KMS-11 (cell line): ENCODE data around the gene DDIT4L.
A peak's percentile ranks its signal among the peaks of the same experiment; 100 is the strongest.

Experiments used
- H2AFZ ChIP-seq: fragments of 200-600 bp; sonication (generic); 2 replicates; pipeline ENCODE4 v1.6.1; 2016; ENCODE audit warnings: antibody characterized with exemption, mixed run types, low read depth
- H3K27ac ChIP-seq: fragments of 200-600 bp; sonication (generic); 2 replicates; pipeline ENCODE4 v1.6.1; 2016; ENCODE audit warnings: mild to moderate bottlenecking, mixed run types
- H3K27me3 ChIP-seq: fragments of 200-600 bp; sonication (generic); 2 replicates; pipeline ENCODE4 v1.6.1; 2017; ENCODE audit warnings: mild to moderate bottlenecking, low read depth, mixed run types, moderate library complexity; ENCODE audit not compliant: insufficient read depth
- H3K36me3 ChIP-seq: fragments of 200-600 bp; sonication (generic); 2 replicates; pipeline ENCODE4 v1.6.1; 2017; ENCODE audit warnings: mild to moderate bottlenecking, mixed run types; ENCODE audit not compliant: insufficient read depth
- H3K4me1 ChIP-seq: fragments of 200-600 bp; sonication (generic); 2 replicates; pipeline ENCODE4 v1.6.1; 2016; ENCODE audit warnings: mild to moderate bottlenecking, low read depth, mixed run types; ENCODE audit not compliant: poor library complexity, severe bottlenecking
- H3K4me2 ChIP-seq: fragments of 200-600 bp; sonication (generic); 2 replicates; pipeline ENCODE4 v1.7.0; 2016; ENCODE audit warnings: mild to moderate bottlenecking, mixed run types
- H3K4me3 ChIP-seq: fragments of 200-600 bp; sonication (generic); IDR thresholded peaks from 2 replicates; pipeline ENCODE4 v1.6.1; 2017; ENCODE audit warnings: low read depth, low read length, mixed read lengths; ENCODE audit not compliant: insufficient read depth
- H3K79me2 ChIP-seq: fragments of 200-600 bp; sonication (generic); 2 replicates; pipeline ENCODE4 v1.6.1; 2016; ENCODE audit warnings: low read depth, mixed run types; ENCODE audit not compliant: insufficient read depth
- H3K9ac ChIP-seq: fragments of 200-600 bp; sonication (generic); 2 replicates; pipeline ENCODE4 v1.6.1; 2016; ENCODE audit warnings: mild to moderate bottlenecking, mixed run types
- H4K20me1 ChIP-seq: fragments of 200-600 bp; sonication (generic); 2 replicates; pipeline ENCODE4 v1.6.1; 2016; ENCODE audit warnings: mild to moderate bottlenecking, mixed run types; ENCODE audit not compliant: insufficient read depth
- TF ChIP-seq, protein P1 (sequence below): fragments of 200-600 bp; sonication (generic); conservative IDR thresholded peaks from 2 replicates; pipeline ENCODE4 v1.6.1; 2017; ENCODE audit warnings: low read depth, mild to moderate bottlenecking, antibody characterized with exemption, low read length, moderate library complexity, mixed read lengths

The DDIT4L gene

DNA sequence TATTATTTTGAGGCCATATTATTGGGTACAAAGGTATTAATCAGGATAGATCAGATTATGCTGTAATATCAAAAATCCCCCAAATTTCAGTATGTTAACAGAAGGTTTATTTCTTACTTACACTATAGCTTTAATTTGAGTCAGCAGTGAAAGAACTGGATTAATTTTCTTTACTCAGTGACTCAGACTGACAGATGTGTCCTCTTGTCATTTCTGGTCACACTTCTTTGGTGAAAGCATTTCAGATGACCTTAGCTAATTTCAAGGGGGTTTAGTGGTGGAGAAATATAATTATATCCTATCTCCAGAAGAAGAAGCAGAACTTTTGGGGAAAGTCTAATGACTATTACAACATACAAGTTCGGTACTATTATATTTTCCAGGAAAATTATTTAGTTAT is 12.4 kb downstream of the DDIT4L start:
- TF ChIP-seq, protein P1, sequence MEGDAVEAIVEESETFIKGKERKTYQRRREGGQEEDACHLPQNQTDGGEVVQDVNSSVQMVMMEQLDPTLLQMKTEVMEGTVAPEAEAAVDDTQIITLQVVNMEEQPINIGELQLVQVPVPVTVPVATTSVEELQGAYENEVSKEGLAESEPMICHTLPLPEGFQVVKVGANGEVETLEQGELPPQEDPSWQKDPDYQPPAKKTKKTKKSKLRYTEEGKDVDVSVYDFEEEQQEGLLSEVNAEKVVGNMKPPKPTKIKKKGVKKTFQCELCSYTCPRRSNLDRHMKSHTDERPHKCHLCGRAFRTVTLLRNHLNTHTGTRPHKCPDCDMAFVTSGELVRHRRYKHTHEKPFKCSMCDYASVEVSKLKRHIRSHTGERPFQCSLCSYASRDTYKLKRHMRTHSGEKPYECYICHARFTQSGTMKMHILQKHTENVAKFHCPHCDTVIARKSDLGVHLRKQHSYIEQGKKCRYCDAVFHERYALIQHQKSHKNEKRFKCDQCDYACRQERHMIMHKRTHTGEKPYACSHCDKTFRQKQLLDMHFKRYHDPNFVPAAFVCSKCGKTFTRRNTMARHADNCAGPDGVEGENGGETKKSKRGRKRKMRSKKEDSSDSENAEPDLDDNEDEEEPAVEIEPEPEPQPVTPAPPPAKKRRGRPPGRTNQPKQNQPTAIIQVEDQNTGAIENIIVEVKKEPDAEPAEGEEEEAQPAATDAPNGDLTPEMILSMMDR, result no peak
- no peak overlapping the region; the same call in 1 of the 2 replicates for H3K27ac ChIP-seq

DNA sequence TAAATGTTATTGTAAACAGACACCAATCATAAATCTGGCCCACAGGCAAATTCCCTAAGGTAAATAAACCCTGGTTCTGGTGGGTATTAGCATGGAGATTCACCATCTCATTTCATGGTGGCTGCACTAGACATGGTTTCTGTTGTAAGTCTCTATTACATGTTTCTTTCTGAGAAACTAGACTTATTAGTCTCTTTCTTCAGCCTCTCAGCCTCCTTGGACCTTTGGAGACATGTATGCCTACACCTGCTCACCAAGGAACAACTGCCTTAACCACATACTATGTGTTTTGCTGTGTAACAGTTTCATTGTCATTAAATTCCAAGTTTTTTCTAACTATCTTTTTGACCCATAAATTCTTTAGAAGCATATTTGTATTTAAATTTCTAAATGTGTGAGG is 13.1 kb downstream of the DDIT4L start:
- Histone ChIP-seq H3K4me3 (no peak overlapping the region), H2AFZ (no peak overlapping the region), H3K4me2 (peak overlapping the region; percentile 11; the same call in 1 of the 2 replicates), H3K36me3 (no peaks in the 10 kb centered on the region), H4K20me1 (no peaks in the 10 kb centered on the region), H3K9ac (no peak overlapping the region), H3K79me2 (no peaks in the 10 kb centered on the region), H3K27ac (peak overlapping the region; percentile 25; the same call in 1 of the 2 replicates), H3K27me3 (no peaks in the 10 kb centered on the region), H3K4me1 (peaks cover 16% of the 10 kb centered on the region)
- TF ChIP-seq, protein P1, result no peak

More for the DNA sequence above, 12.4 kb downstream of the DDIT4L start:
- Histone ChIP-seq H3K9ac (no peak overlapping the region), H3K27me3 (no peaks in the 10 kb centered on the region), H3K4me1 (peaks cover 16% of the 10 kb centered on the region), H3K4me3 (no peak overlapping the region), H4K20me1 (no peaks in the 10 kb centered on the region), H3K36me3 (no peaks in the 10 kb centered on the region), H3K4me2 (no peak overlapping the region), H3K79me2 (no peaks in the 10 kb centered on the region), H2AFZ (no peak overlapping the region)

DNA sequence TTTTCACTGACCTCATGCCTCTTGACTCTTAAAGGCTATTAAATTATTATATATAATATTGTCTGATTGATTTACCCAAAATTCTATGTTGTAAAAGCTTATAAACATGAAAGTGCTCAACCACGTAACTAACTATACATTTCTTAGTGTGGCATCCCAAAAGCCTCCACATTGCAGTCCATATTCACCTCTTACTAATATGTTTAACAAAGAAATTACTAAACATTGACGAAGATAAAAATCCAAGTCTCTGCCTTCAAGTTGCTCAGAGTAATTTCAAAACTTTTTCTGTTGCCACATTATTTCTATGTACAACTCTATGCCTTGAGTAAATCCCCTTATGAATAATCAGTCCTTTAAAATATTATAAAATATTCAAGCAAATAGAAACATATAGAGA is 14.4 kb downstream of the DDIT4L start:
- H3K4me1 ChIP-seq, result peaks cover 16% of the 10 kb centered on the region
- no peaks in the 10 kb centered on the region for H3K36me3 ChIP-seq
- no peak overlapping the region for H3K27ac ChIP-seq
- H4K20me1 ChIP-seq, result no peaks in the 10 kb centered on the region
- no peak overlapping the region for H3K9ac ChIP-seq
- H3K4me3 ChIP-seq, result no peak overlapping the region
- TF ChIP-seq, protein P1, result no peak
- no peaks in the 10 kb centered on the region for H3K27me3 ChIP-seq
- no peaks in the 10 kb centered on the region for H3K79me2 ChIP-seq
- H3K4me2 ChIP-seq, result no peak overlapping the region
- H2AFZ ChIP-seq, result no peak overlapping the region

DNA sequence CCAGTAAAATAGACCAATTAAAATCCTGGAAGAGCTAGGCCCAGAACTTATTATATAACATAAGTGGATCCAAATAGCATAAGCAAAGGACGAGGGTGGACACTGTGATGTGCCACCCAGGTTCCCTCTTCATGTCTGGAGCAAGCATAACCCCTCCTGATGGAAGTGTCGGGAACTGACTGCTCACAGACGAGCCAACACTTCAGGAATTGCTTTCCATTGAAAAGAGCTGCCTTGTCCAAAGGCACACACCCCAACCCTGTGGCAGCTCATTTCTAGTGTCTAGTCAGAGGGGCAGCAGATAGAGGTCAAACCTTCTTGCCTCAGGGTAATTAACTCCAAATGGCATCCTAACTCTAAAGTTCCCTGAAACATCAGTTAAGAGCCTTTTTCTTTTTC is 15.3 kb downstream of the DDIT4L start:
- Histone ChIP-seq H3K36me3 (no peaks in the 10 kb centered on the region), H4K20me1 (no peaks in the 10 kb centered on the region), H3K4me1 (peaks cover 16% of the 10 kb centered on the region), H3K27ac (no peak overlapping the region), H3K4me3 (no peak overlapping the region), H2AFZ (no peak overlapping the region), H3K79me2 (no peaks in the 10 kb centered on the region), H3K27me3 (no peaks in the 10 kb centered on the region), H3K4me2 (no peak overlapping the region), H3K9ac (no peak overlapping the region)
- TF ChIP-seq, protein P1, result no peak
